Activated naive CD4-positive, alpha-beta T cell treated with anti-CD3 and anti-CD28 coated beads, Interleukin-2, amount 10 ng/mL, durations not matched to agents 7 days and 5 days (primary cell): ENCODE results near the gene BTBD17.

Source experiments
- CTCF ChIA-PET: fragments of 350-600 bp; sonication (Branson Sonifier 250); formaldehyde crosslinking; loops from one replicate; lab custom pipeline; 2021; ENCODE audit warnings: antibody characterized with exemption; lab: Charles Lee
- DNase-seq: peaks from one replicate; pipeline ENCODE4 v3.0.0-alpha.2; 2020
- H3K27ac Mint-ChIP-seq: one replicate; pipeline ENCODE4 v1.8.0; 2021; ENCODE audit warnings: mild to moderate bottlenecking, moderate library complexity, mixed read lengths
- H3K27me3 Mint-ChIP-seq: one replicate; pipeline ENCODE4 v1.8.0; 2021; ENCODE audit warnings: mild to moderate bottlenecking, mixed read lengths
- H3K36me3 Mint-ChIP-seq: one replicate; pipeline ENCODE4 v1.8.0; 2021; ENCODE audit warnings: mixed read lengths
- H3K4me1 Mint-ChIP-seq: one replicate; pipeline ENCODE4 v1.8.0; 2021; ENCODE audit warnings: mixed read lengths
- H3K4me3 Mint-ChIP-seq: one replicate; pipeline ENCODE4 v1.8.0; 2021; ENCODE audit warnings: mild to moderate bottlenecking, moderate library complexity, mixed read lengths
- H3K9me3 Mint-ChIP-seq: one replicate; pipeline ENCODE4 v1.8.0; 2021; ENCODE audit warnings: mixed read lengths

Gene BTBD17

DNA sequence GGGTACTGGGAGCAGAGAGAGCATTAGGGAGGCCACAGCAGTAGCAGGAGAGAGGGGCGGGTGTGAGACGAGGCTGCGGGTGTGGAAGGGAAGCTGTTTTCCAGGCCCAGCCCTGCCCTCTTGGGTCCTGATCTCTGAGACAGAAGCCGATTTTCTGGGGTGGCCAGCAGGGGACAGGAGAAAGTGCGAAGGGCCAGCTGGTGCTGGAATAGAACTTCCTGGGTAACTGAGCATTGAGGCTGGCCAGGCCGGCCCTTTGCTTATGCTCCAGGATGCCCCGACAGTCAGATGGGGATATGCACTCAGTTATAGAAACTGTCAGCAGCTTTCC lies 804 bp downstream of the BTBD17 start:
- no peak overlapping the region for H3K27ac Mint-ChIP-seq
- H3K4me3 Mint-ChIP-seq: no peak overlapping the region
- no peaks in the 10 kb centered on the region for H3K9me3 Mint-ChIP-seq
- H3K27me3 Mint-ChIP-seq: peaks cover 83% of the 10 kb centered on the region
- H3K36me3 Mint-ChIP-seq: no peaks in the 10 kb centered on the region
- peaks cover 5% of the 10 kb centered on the region for H3K4me1 Mint-ChIP-seq
- DNase-seq: no peak
- CTCF ChIA-PET: interaction anchor here (0.9 to 3.5 kb wide), 12 partner anchors 8 to 150 kb away, joined by 3 to 27 read pairs (median 5); partner anchors contain the start of gene TTYH2

DNA sequence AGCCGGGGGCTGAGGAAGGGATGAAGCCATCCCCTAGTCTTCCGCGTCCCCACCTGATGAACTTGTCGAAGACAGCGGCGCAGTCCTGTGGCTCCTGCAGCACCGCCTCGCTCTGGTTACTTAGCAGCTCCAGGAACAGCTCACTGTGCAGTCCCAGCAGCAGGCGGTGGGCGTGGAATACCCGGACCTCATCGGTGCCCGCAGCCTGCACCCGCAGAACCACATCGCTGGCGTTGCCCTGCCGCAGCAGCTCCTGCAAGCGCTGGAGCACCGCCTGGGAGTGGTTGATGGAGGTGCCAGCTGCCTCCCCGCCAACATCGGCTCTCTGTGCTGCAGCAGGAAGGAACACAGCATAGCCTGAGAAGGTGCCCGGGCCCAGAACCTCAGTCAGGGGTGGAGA lies 1.8 kb downstream of the BTBD17 start:
- Mint-ChIP-seq H3K36me3 (no peaks in the 10 kb centered on the region), H3K27ac (no peak overlapping the region), H3K27me3 (peaks cover 93% of the 10 kb centered on the region), H3K4me1 (peaks cover 5% of the 10 kb centered on the region), H3K9me3 (no peaks in the 10 kb centered on the region), H3K4me3 (no peak overlapping the region)
- CTCF ChIA-PET: interaction anchor here (0.8 to 3.5 kb wide), 8 partner anchors 8 to 147 kb away, joined by 3 to 27 read pairs (median 4); partner anchors contain the start of genes GPR142 and TTYH2
- no peak for DNase-seq

DNA sequence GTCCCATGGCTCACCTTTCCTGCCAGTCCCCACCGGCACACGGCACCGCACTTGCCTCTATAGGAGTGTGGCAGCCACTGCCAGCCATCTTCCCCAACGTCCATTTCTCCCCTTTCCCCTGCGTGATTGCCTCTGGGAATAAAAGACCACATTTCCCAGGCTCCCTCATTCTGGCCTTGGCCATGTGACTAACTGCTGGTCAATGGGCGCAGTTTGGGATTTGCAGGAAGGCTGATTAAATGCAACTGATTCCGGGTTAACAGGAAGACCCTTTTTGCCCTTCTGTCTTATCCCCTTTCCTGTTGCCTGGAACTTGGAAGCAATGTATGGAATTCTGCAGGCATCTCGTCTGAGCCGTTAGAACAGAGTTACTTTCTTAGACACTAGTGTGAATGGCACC lies 3.0 kb downstream of the BTBD17 start:
- no peaks in the 10 kb centered on the region for H3K36me3 Mint-ChIP-seq
- DNase-seq: no peak
- peaks cover 100% of the 10 kb centered on the region for H3K27me3 Mint-ChIP-seq
- CTCF ChIA-PET: interaction anchor here (1.6 kb wide), 1 partner anchor 9 kb away, joined by 8 read pairs; the partner anchor contains the start of gene GPR142
- H3K27ac Mint-ChIP-seq: no peak overlapping the region
- no peak overlapping the region for H3K4me3 Mint-ChIP-seq
- H3K4me1 Mint-ChIP-seq: peaks cover 10% of the 10 kb centered on the region
- no peaks in the 10 kb centered on the region for H3K9me3 Mint-ChIP-seq

DNA sequence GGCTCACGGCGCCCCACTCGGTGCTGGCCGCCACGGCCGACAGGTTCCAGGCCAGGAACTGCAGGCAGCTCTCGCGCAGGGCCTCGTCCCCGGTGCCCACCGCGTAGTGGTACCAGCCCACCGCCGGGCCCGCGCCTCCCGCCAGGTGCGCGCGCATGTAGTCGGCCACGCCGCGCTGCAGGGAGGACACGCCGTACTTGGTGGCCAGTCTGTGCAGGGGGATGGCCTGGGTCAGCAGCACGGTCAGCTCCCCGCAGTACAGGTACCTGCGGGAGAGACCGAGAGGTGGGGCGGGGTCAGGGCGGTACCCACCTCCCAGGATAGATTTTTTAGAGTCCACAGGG lies 4.2 kb downstream of the BTBD17 start:
- DNase-seq: no peak
- H3K27ac Mint-ChIP-seq: no peak overlapping the region
- H3K27me3 Mint-ChIP-seq: peaks cover 100% of the 10 kb centered on the region
- H3K36me3 Mint-ChIP-seq: no peaks in the 10 kb centered on the region
- H3K4me1 Mint-ChIP-seq: peaks cover 10% of the 10 kb centered on the region
- no peak overlapping the region for H3K4me3 Mint-ChIP-seq
- CTCF ChIA-PET: interaction anchor here (1.4 to 3.2 kb wide), 5 partner anchors 10 to 145 kb away, joined by 3 to 16 read pairs (median 3); partner anchors contain the start of genes GPR142 and TTYH2
- H3K9me3 Mint-ChIP-seq: no peaks in the 10 kb centered on the region

DNA sequence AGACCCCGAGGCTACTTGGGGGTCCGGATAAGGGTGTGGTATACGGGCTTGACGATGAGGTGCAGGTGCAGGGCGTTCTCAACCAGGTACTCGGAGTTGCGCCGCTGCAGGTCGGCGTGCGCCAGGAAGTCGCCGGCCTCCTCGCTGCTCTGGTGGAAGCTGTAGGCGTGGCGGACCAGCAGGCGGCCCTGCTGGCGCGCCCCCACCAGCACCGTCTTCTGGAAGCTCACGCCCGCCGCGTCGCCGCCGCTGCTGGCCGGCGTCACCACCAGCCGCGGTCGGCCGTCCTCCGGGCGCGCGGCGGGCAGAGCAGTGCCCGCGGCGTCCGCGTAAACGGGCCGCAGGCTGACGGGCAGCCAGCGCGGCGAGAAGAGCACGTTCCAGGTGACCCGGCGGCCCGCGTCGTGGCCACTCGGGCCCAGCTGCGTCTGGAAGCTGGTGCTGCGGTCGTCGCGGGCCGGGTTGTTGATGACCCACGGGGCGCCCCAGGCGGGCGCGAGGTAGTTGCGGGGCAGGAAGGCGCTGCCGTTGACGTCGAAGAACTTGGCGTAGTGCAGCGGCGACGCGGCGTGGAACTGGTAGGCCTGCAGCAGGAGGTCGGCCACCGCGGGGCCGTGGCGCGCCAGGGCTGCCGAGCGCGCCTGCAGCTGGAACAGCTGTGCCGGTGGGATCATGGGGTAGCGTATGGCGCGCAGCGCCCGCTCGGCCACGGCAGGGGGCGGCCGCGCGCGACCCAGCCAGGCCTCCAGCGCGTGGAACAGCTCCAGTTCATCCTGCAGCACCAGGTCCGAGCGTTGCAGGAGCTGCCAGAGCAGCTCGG lies 4.8 kb downstream of the BTBD17 start:
- H3K36me3 Mint-ChIP-seq: no peaks in the 10 kb centered on the region
- H3K27me3 Mint-ChIP-seq: peaks cover 100% of the 10 kb centered on the region
- CTCF ChIA-PET: interaction anchor here (1.4 to 3.2 kb wide), 5 partner anchors 11 to 144 kb away, joined by 3 to 16 read pairs (median 3); partner anchors contain the start of genes GPR142 and TTYH2
- peaks cover 10% of the 10 kb centered on the region for H3K4me1 Mint-ChIP-seq
- H3K4me3 Mint-ChIP-seq: no peak overlapping the region
- H3K27ac Mint-ChIP-seq: peak overlapping the region; percentile 37
- no peaks in the 10 kb centered on the region for H3K9me3 Mint-ChIP-seq
- peak; percentile 53 for DNase-seq

DNA sequence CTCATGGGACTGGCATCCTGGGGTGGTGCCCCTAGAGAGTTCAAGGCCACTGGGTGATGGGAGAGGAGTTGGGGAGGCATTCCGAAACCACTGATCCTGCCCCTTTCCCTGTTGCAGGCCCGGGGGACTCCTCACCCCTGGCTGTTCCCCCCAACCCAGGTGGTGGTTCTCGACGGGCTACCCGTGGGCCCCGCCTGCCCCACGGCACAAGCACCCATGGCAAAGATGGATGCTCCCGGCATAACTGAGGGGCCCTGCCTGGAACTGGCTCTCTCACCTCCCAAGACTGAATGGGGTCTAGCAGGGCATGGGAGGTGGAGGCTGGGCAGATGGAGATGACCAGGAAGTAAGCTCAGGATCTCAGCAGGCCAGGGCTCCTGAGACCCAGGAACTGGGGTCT lies 6.6 kb downstream of the BTBD17 start:
- H3K9me3 Mint-ChIP-seq: no peaks in the 10 kb centered on the region
- no peak overlapping the region for H3K27ac Mint-ChIP-seq
- DNase-seq: no peak
- H3K27me3 Mint-ChIP-seq: peaks cover 100% of the 10 kb centered on the region
- no peak overlapping the region for H3K4me3 Mint-ChIP-seq
- CTCF ChIA-PET: interaction anchor here (0.8 to 3.2 kb wide), 9 partner anchors 8 to 145 kb away, joined by 3 to 16 read pairs (median 4); partner anchors contain the start of gene GPR142
- peaks cover 10% of the 10 kb centered on the region for H3K4me1 Mint-ChIP-seq
- H3K36me3 Mint-ChIP-seq: no peaks in the 10 kb centered on the region

DNA sequence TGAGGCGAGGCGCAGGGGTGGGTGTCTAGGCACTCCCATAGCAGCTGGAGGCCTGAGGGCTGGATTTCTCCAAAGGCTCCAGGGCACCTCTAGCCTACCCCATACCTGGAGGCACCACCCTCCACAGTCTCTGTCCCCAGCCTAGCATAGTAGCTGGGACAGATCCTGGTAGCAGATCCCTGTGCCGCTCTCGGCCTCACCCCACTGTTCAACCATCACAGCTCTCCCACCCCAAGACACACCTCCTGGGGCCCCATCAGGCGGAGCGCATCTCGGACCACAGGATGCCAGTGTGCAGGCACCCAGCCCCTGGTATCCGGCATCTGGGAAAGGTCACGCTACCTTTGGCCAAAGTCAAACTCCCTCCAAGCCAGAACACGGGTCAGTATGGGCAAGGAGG lies 7.1 kb downstream of the BTBD17 start:
- CTCF ChIA-PET: interaction anchor here (0.8 to 3.8 kb wide), 9 partner anchors 7 to 146 kb away, joined by 3 to 16 read pairs (median 4); partner anchors contain the start of gene GPR142
- no peaks in the 10 kb centered on the region for H3K36me3 Mint-ChIP-seq
- H3K27ac Mint-ChIP-seq: no peak overlapping the region
- H3K4me1 Mint-ChIP-seq: peaks cover 10% of the 10 kb centered on the region
- no peak overlapping the region for H3K4me3 Mint-ChIP-seq
- H3K27me3 Mint-ChIP-seq: peaks cover 99% of the 10 kb centered on the region
- DNase-seq: no peak
- no peaks in the 10 kb centered on the region for H3K9me3 Mint-ChIP-seq

DNA sequence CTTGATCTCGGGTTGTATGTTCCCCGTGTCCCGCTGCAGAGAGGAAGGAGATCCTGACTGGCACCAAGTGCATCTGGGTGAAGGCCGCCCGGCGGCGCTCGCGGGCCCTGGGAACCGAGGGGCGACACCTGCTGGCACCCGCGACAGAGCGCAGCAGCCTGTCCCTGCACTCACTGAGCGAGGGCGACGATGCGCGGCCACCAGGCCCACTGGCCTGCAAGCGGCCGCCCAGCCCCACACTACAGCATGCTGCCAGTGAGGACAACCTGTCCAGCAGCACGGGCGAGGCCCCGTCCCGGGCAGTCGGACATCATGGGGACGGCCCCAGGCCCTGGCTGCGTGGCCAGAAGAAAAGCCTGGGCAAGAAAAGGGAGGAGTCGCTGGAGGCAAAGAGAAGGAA lies 7.5 kb downstream of the BTBD17 start:
- H3K27me3 Mint-ChIP-seq: peaks cover 99% of the 10 kb centered on the region
- no peak overlapping the region for H3K4me3 Mint-ChIP-seq
- CTCF ChIA-PET: interaction anchor here (0.8 to 3.8 kb wide), 9 partner anchors 7 to 146 kb away, joined by 3 to 14 read pairs (median 4); no protein-coding TSS in a partner anchor
- H3K9me3 Mint-ChIP-seq: no peaks in the 10 kb centered on the region
- H3K36me3 Mint-ChIP-seq: no peaks in the 10 kb centered on the region
- peaks cover 10% of the 10 kb centered on the region for H3K4me1 Mint-ChIP-seq
- DNase-seq: peak; percentile 79
- H3K27ac Mint-ChIP-seq: no peak overlapping the region

DNA sequence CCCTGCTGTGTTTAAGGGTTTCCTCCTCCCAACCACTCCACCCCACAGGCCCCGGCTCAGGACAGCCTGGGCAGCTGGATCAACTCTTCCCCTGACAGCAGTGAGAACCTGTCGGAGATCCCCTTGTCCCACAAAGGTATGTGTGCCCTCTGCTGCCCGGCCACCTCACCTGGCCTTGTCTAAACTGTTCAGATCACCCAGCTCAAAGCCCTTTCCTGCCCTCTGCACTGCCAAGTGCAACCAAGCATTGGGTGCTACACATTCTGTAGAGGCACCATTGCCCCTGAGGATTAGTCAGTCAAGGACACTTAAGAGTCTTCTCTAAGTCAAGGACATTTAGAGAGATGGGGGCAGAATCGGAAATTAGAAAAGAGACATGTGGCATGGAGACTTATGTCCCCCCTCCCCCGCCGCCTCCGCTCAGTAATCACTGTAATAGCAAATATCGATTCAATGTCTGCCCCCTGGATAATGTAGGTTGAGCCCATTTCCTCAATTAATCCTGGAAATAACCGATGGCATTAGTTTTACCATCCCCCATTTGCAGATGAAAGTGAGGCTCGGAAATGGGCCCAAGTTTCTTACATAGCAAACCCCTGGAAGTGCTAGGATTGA lies 8.1 kb downstream of the BTBD17 start:
- Mint-ChIP-seq H3K4me3 (no peak overlapping the region), H3K4me1 (peaks cover 10% of the 10 kb centered on the region), H3K27ac (no peak overlapping the region), H3K36me3 (no peaks in the 10 kb centered on the region), H3K9me3 (no peaks in the 10 kb centered on the region), H3K27me3 (peaks cover 99% of the 10 kb centered on the region)
- CTCF ChIA-PET: interaction anchor here (0.5 to 3.8 kb wide), 12 partner anchors 10 to 144 kb away, joined by 3 to 28 read pairs (median 4); partner anchors contain the start of gene GPR142
- DNase-seq: no peak

DNA sequence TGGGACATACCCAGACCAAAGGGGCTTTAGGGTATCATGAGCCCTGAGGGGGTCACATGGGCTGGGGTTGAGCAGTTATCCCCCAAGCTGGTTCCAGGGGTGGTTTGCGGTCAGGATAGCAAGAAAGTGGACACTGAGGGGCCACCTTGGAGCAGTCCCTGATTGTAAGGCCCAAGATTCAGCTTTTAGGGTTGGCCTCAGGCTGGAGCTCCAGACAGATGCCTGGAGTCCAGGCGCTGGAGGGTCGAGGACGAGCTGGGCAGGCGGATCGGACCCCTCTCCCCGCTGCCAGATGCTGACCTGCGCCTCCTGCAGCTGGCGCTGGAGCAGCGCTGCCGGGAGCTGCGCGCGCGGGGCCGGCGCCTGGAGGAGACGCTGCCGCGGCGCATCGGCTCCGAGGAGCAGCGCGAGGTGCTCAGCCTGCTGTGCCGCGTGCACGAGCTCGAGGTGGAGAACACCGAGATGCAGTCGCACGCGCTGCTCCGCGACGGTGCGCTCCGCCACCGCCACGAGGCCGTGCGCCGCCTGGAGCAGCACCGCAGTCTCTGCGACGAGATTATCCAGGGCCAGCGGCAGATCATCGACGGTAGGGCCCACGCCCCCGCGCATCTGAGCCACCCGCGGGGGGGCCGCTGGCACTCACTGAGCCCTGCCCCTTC lies 10.0 kb downstream of the BTBD17 start:
- H3K4me3 Mint-ChIP-seq: no peak overlapping the region
- H3K27me3 Mint-ChIP-seq: peaks cover 96% of the 10 kb centered on the region
- H3K4me1 Mint-ChIP-seq: peaks cover 5% of the 10 kb centered on the region
- CTCF ChIA-PET: interaction anchor here (0.7 to 3.8 kb wide), 9 partner anchors 8 to 197 kb away, joined by 3 to 28 read pairs (median 10); partner anchors contain the start of genes BTBD17 and GPR142
- H3K36me3 Mint-ChIP-seq: no peaks in the 10 kb centered on the region
- no peaks in the 10 kb centered on the region for H3K9me3 Mint-ChIP-seq
- DNase-seq: peak; percentile 43
- H3K27ac Mint-ChIP-seq: no peak overlapping the region

DNA sequence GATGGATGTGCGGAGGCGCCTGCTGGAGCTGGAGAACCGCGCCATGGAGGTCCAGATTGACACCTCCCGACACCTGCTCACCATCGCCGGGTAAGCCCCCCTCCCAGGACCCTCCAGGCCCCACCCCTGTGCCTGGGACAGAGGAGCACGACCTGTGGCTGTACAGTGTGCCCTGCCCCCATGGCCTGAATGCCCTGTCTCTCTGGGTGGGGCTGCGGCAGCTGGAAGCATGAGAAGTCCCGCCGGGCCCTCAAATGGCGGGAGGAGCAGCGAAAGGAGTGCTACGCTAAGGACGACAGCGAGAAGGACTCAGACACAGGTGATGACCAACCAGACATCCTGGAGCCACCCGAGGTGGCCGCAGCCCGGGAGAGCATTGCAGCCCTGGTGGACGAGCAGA lies 11.2 kb downstream of the BTBD17 start:
- peaks cover 5% of the 10 kb centered on the region for H3K4me1 Mint-ChIP-seq
- DNase-seq: no peak
- CTCF ChIA-PET: interaction anchor here (1.1 to 3.8 kb wide), 6 partner anchors 9 to 51 kb away, joined by 3 to 28 read pairs (median 6); no protein-coding TSS in a partner anchor
- H3K27me3 Mint-ChIP-seq: peaks cover 91% of the 10 kb centered on the region
- no peak overlapping the region for H3K4me3 Mint-ChIP-seq
- H3K9me3 Mint-ChIP-seq: no peaks in the 10 kb centered on the region
- H3K27ac Mint-ChIP-seq: no peak overlapping the region
- H3K36me3 Mint-ChIP-seq: no peaks in the 10 kb centered on the region

DNA sequence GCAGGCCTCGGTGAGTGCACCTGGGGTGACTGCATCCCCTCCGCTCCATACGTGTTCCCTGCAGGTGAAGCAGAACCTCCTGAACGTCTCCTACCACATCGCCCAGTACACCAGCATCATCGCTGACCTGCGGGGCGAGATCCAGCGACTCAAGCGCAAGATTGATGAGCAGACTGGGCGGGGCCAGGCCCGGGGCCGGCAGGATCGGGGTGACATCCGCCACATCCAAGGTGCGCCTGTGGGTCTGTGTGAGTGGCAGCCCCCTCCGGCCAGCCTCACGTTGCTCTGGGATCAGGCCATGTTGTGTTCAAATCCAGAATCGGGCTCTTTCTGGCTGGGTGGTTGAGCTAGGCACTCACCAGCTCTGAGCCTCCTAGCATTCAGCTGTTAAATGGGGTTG lies 12.5 kb downstream of the BTBD17 start:
- CTCF ChIA-PET: interaction anchor here (0.9 to 1.4 kb wide), 3 partner anchors 12 to 49 kb away, joined by 3 to 9 read pairs (median 3); no protein-coding TSS in a partner anchor
- no peak for DNase-seq
- no peaks in the 10 kb centered on the region for H3K9me3 Mint-ChIP-seq
- no peak overlapping the region for H3K27ac Mint-ChIP-seq
- peaks cover 4% of the 10 kb centered on the region for H3K4me1 Mint-ChIP-seq
- H3K27me3 Mint-ChIP-seq: peaks cover 90% of the 10 kb centered on the region
- no peak overlapping the region for H3K4me3 Mint-ChIP-seq
- H3K36me3 Mint-ChIP-seq: no peaks in the 10 kb centered on the region

DNA sequence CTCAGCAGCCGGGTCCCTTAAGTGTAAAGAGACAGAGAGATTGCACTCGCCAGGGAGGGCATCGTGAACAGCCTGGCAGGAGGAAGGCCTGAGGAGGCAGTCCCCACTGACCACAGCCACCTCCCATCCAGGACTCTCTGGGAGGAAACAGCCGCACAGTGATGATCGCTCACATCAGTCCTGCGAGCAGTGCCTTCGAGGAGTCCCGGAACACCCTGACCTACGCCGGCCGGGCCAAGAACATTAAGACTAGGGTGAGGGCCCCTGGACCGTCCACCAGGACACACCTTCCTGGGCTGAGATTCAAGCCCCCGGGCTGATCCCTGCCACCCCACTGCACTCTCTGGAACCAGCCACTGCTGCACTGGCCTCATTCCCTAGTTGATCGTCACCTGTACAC lies 14.0 kb downstream of the BTBD17 start:
- Mint-ChIP-seq H3K27me3 (peaks cover 77% of the 10 kb centered on the region), H3K4me3 (no peak overlapping the region), H3K36me3 (no peaks in the 10 kb centered on the region), H3K27ac (no peak overlapping the region), H3K9me3 (no peaks in the 10 kb centered on the region), H3K4me1 (no peaks in the 10 kb centered on the region)
- CTCF ChIA-PET: interaction anchor here (1.1 kb wide), 1 partner anchor 7 kb away, joined by 3 read pairs; no protein-coding TSS in a partner anchor
- DNase-seq: no peak
